Measurements from ENCODE around the gene TENT5C.

The TENT5C gene

DNA sequence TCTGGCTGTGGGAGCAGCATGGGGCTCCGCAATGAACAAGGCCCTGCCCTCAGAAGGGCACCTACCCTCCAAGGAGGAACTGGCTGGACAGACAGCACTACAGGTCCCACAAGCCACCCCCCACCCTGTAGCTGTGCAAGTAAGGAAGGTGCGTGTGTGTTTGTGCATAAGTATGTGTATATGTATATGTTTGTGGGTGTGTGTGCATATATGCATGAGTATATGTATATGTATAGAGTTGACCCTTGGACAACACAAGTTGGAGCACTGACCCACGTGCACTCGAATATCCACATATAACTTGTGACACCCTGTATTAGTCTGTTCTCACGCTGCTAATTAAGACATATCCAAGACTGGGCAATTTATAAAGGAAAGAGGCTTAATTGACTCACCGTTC is 22.6 kb upstream of the TENT5C start:
- H4K91ac ChIP-seq (ENCODE audit: low read depth, low read length, poor library complexity) = no peak overlapping the region
- WGBS, 2 donors (ENCODE audit: extremely low coverage in 2 of 2, insufficient read length in 2 of 2, insufficient replicate concordance in 1 of 2) = no CpG with 5 or more reads among the region's 6 CpGs

DNA sequence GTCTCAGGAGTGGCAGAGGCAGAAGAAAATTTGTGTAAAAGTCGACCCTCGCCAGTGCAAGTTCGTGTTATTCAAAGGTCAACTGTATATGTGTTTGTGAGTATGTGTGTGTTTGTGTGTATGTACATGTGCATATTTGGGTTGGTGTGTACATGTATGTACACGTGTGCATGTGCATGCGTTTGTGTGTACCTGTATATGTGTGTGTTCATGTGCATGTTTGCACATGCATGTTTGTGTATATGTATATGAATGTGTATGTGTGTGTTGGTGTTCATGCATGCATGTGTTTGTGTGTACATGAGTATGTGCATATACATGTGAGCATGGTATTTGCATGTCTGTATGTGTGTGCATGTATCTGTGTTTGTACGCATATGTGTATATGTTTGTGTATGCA is 21.7 kb upstream of the TENT5C start:
- no peak overlapping the region for H4K8ac ChIP-seq (ENCODE audit: low read depth, low read length)
- peaks cover 0 to 2% of the 10 kb centered on the region in 2 donors for H3K36me3 ChIP-seq (replicated peaks in 1 of 2; ENCODE audit: control insufficient read depth in 2 of 2, insufficient read depth in 2 of 2, low read length in 2 of 2)
- H3K4me1 ChIP-seq (ENCODE audit: control insufficient read depth in 2 of 2, insufficient read depth in 1 of 2, low read depth in 1 of 2, low read length in 2 of 2) = no peaks in the 10 kb centered on the region
- no peak overlapping the region for H3K27ac ChIP-seq (replicated peaks; ENCODE audit: low read length)
- no peak overlapping the region for H3K4me2 ChIP-seq (ENCODE audit: insufficient read depth, low read length, poor library complexity, severe bottlenecking)
- no peak overlapping the region for H3K14ac ChIP-seq (ENCODE audit: low read length)
- no peaks in the 10 kb centered on the region for H3K27me3 ChIP-seq (ENCODE audit: control insufficient read depth in 3 of 3, insufficient read depth in 3 of 3, low read depth in 1 of 3, low read length in 3 of 3)
- no peak overlapping the region for H2AK5ac ChIP-seq (ENCODE audit: low read depth, low read length)
- no peak overlapping the region for H2BK15ac ChIP-seq (ENCODE audit: low read length)
- H2BK12ac ChIP-seq (ENCODE audit: low read length) = no peak overlapping the region
- no peaks in the 10 kb centered on the region for H3K79me1 ChIP-seq (ENCODE audit: low read depth, low read length)
- no peak overlapping the region for H2BK120ac ChIP-seq (ENCODE audit: low read depth, low read length)
- no CpG with 5 or more reads among the region's 6 CpGs for WGBS, 2 donors (ENCODE audit: extremely low coverage in 2 of 2, insufficient read length in 2 of 2, insufficient replicate concordance in 1 of 2)
- no peak overlapping the region for H4K91ac ChIP-seq (ENCODE audit: low read depth, low read length, poor library complexity)
- no peak overlapping the region for H3K23ac ChIP-seq (ENCODE audit: low read depth, low read length, poor library complexity)
- no peak overlapping the region for H2BK5ac ChIP-seq (ENCODE audit: low read length)
- no peak overlapping the region for H3K4me3 ChIP-seq (ENCODE audit: low read length in 2 of 2)
- no peak overlapping the region for H3K18ac ChIP-seq (ENCODE audit: low read length)
- DNase-seq (ENCODE audit: low spot score) = no peak
- no peak overlapping the region for H2AFZ ChIP-seq (ENCODE audit: low read length)
- H3K9ac ChIP-seq (ENCODE audit: low read depth, low read length, poor library complexity) = no peak overlapping the region
- peaks cover 0 to 4% of the 10 kb centered on the region in 2 donors for H3K9me3 ChIP-seq (replicated peaks in 1 of 2; ENCODE audit: control insufficient read depth in 2 of 2, insufficient read depth in 1 of 2, low read depth in 1 of 2, low read length in 2 of 2)
- no peak overlapping the region for H3K4ac ChIP-seq (ENCODE audit: low read length)

More for the DNA sequence above, 22.6 kb upstream of the TENT5C start:
- no peak overlapping the region for H2BK120ac ChIP-seq (ENCODE audit: low read depth, low read length)
- H3K14ac ChIP-seq (ENCODE audit: low read length) = no peak overlapping the region
- no peaks in the 10 kb centered on the region for H3K4me1 ChIP-seq (ENCODE audit: control insufficient read depth in 2 of 2, insufficient read depth in 1 of 2, low read depth in 1 of 2, low read length in 2 of 2)
- H2AK5ac ChIP-seq (ENCODE audit: low read depth, low read length) = no peak overlapping the region
- no peak overlapping the region for H3K4me3 ChIP-seq (ENCODE audit: low read length in 2 of 2)
- H2BK15ac ChIP-seq (ENCODE audit: low read length) = no peak overlapping the region
- no peak overlapping the region for H3K23ac ChIP-seq (ENCODE audit: low read depth, low read length, poor library complexity)
- no peak for DNase-seq (ENCODE audit: low spot score)
- no peak overlapping the region for H2AFZ ChIP-seq (ENCODE audit: low read length)
- H3K79me1 ChIP-seq (ENCODE audit: low read depth, low read length) = no peaks in the 10 kb centered on the region
- no peaks in the 10 kb centered on the region for H3K27me3 ChIP-seq (ENCODE audit: control insufficient read depth in 3 of 3, insufficient read depth in 3 of 3, low read depth in 1 of 3, low read length in 3 of 3)
- H2BK12ac ChIP-seq (ENCODE audit: low read length) = no peak overlapping the region
- H4K8ac ChIP-seq (ENCODE audit: low read depth, low read length) = no peak overlapping the region
- H3K27ac ChIP-seq (replicated peaks; ENCODE audit: low read length) = no peak overlapping the region
- H3K4ac ChIP-seq (ENCODE audit: low read length) = no peak overlapping the region
- no peak overlapping the region for H3K9ac ChIP-seq (ENCODE audit: low read depth, low read length, poor library complexity)
- no peak overlapping the region for H2BK5ac ChIP-seq (ENCODE audit: low read length)
- H3K4me2 ChIP-seq (ENCODE audit: insufficient read depth, low read length, poor library complexity, severe bottlenecking) = no peak overlapping the region
- H3K18ac ChIP-seq (ENCODE audit: low read length) = no peak overlapping the region
- H3K36me3 ChIP-seq (replicated peaks in 1 of 2; ENCODE audit: control insufficient read depth in 2 of 2, insufficient read depth in 2 of 2, low read length in 2 of 2) = peaks cover 0 to 2% of the 10 kb centered on the region in 2 donors
- peaks cover 0 to 4% of the 10 kb centered on the region in 2 donors for H3K9me3 ChIP-seq (replicated peaks in 1 of 2; ENCODE audit: control insufficient read depth in 2 of 2, insufficient read depth in 1 of 2, low read depth in 1 of 2, low read length in 2 of 2)

DNA sequence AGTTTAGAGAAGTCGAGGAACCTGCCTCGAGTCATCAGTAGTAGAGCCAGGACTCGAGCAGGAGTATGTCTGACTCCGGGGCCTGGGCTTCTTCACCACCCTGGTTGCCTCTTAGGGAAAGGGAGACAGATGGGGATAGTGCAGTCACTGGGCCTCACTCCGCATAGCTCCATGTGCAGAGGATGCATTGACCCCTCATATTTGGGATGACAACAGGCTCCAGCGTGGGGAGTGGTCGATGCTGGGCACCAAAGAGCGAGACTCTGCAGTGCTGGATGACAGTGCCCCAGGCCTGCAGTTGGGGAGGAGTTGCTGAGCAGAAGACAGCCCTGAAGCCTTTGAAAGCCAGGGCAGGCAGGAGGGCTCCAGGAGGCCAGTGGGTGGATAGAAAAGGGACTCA is 20.8 kb upstream of the TENT5C start:
- H2BK15ac ChIP-seq (ENCODE audit: low read length) = no peak overlapping the region
- no peak overlapping the region for H2AK5ac ChIP-seq (ENCODE audit: low read depth, low read length)
- no peak overlapping the region for H3K23ac ChIP-seq (ENCODE audit: low read depth, low read length, poor library complexity)
- H3K18ac ChIP-seq (ENCODE audit: low read length) = no peak overlapping the region
- no peak overlapping the region for H4K91ac ChIP-seq (ENCODE audit: low read depth, low read length, poor library complexity)
- H2BK12ac ChIP-seq (ENCODE audit: low read length) = no peak overlapping the region
- DNase-seq (ENCODE audit: low spot score) = no peak
- no peak overlapping the region for H3K14ac ChIP-seq (ENCODE audit: low read length)
- no peaks in the 10 kb centered on the region for H3K27me3 ChIP-seq (ENCODE audit: control insufficient read depth in 3 of 3, insufficient read depth in 3 of 3, low read depth in 1 of 3, low read length in 3 of 3)
- H3K4ac ChIP-seq (ENCODE audit: low read length) = no peak overlapping the region
- no peak overlapping the region for H4K8ac ChIP-seq (ENCODE audit: low read depth, low read length)
- H3K9me3 ChIP-seq (replicated peaks in 1 of 2; ENCODE audit: control insufficient read depth in 2 of 2, insufficient read depth in 1 of 2, low read depth in 1 of 2, low read length in 2 of 2) = peaks cover 0 to 4% of the 10 kb centered on the region in 2 donors
- no peak overlapping the region for H2AFZ ChIP-seq (ENCODE audit: low read length)
- H3K79me1 ChIP-seq (ENCODE audit: low read depth, low read length) = no peaks in the 10 kb centered on the region
- H2BK5ac ChIP-seq (ENCODE audit: low read length) = no peak overlapping the region
- H3K4me1 ChIP-seq (ENCODE audit: control insufficient read depth in 2 of 2, insufficient read depth in 1 of 2, low read depth in 1 of 2, low read length in 2 of 2) = no peaks in the 10 kb centered on the region
- no peak overlapping the region for H3K9ac ChIP-seq (ENCODE audit: low read depth, low read length, poor library complexity)
- no peak overlapping the region for H2BK120ac ChIP-seq (ENCODE audit: low read depth, low read length)
- H3K4me2 ChIP-seq (ENCODE audit: insufficient read depth, low read length, poor library complexity, severe bottlenecking) = no peak overlapping the region
- no CpG with 5 or more reads among the region's 8 CpGs for WGBS, 2 donors (ENCODE audit: extremely low coverage in 2 of 2, insufficient read length in 2 of 2, insufficient replicate concordance in 1 of 2)
- no peak overlapping the region for H3K27ac ChIP-seq (replicated peaks; ENCODE audit: low read length)
- H3K4me3 ChIP-seq (ENCODE audit: low read length in 2 of 2) = no peak overlapping the region
- peaks cover 0 to 2% of the 10 kb centered on the region in 2 donors for H3K36me3 ChIP-seq (replicated peaks in 1 of 2; ENCODE audit: control insufficient read depth in 2 of 2, insufficient read depth in 2 of 2, low read length in 2 of 2)

DNA sequence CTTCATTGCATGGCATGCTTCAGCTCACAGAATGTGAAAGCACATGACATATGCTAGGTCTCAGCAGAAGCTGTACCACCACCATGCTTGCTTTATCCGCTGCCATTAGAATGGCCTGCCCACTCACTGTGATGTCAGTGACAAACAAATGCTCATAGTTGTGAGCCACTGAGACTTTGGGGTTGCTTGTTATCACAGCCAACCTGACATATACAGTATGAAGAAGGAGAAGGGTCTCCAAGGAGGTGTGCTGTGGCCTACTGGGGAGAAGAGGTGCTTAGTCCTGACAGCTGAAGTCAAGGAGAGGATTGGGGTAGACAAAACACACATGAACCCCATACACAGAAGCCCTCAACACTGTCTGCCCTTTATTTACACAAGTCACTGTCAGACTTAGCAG is 19.5 kb upstream of the TENT5C start:
- H2AFZ ChIP-seq (ENCODE audit: low read length) = no peak overlapping the region
- H3K36me3 ChIP-seq (replicated peaks in 1 of 2; ENCODE audit: control insufficient read depth in 2 of 2, insufficient read depth in 2 of 2, low read length in 2 of 2) = peaks cover 0 to 2% of the 10 kb centered on the region in 2 donors
- no peak overlapping the region for H2BK5ac ChIP-seq (ENCODE audit: low read length)
- no peaks in the 10 kb centered on the region for H3K4me1 ChIP-seq (ENCODE audit: control insufficient read depth in 2 of 2, insufficient read depth in 1 of 2, low read depth in 1 of 2, low read length in 2 of 2)
- no peaks in the 10 kb centered on the region for H3K79me1 ChIP-seq (ENCODE audit: low read depth, low read length)
- H3K27ac ChIP-seq (replicated peaks; ENCODE audit: low read length) = no peak overlapping the region
- no CpG with 5 or more reads among the region's 1 CpG for WGBS, 2 donors (ENCODE audit: extremely low coverage in 2 of 2, insufficient read length in 2 of 2, insufficient replicate concordance in 1 of 2)
- H4K91ac ChIP-seq (ENCODE audit: low read depth, low read length, poor library complexity) = no peak overlapping the region
- H3K18ac ChIP-seq (ENCODE audit: low read length) = no peak overlapping the region
- H3K9ac ChIP-seq (ENCODE audit: low read depth, low read length, poor library complexity) = no peak overlapping the region
- no peak for DNase-seq (ENCODE audit: low spot score)
- H3K9me3 ChIP-seq (replicated peaks in 1 of 2; ENCODE audit: control insufficient read depth in 2 of 2, insufficient read depth in 1 of 2, low read depth in 1 of 2, low read length in 2 of 2) = peaks cover 0 to 4% of the 10 kb centered on the region in 2 donors
- no peak overlapping the region for H3K4me3 ChIP-seq (ENCODE audit: low read length in 2 of 2)
- H3K4me2 ChIP-seq (ENCODE audit: insufficient read depth, low read length, poor library complexity, severe bottlenecking) = no peak overlapping the region
- no peak overlapping the region for H3K4ac ChIP-seq (ENCODE audit: low read length)
- no peaks in the 10 kb centered on the region for H3K27me3 ChIP-seq (ENCODE audit: control insufficient read depth in 3 of 3, insufficient read depth in 3 of 3, low read depth in 1 of 3, low read length in 3 of 3)
- no peak overlapping the region for H2BK12ac ChIP-seq (ENCODE audit: low read length)
- H3K14ac ChIP-seq (ENCODE audit: low read length) = no peak overlapping the region
- H2BK15ac ChIP-seq (ENCODE audit: low read length) = no peak overlapping the region
- no peak overlapping the region for H2AK5ac ChIP-seq (ENCODE audit: low read depth, low read length)
- H3K23ac ChIP-seq (ENCODE audit: low read depth, low read length, poor library complexity) = no peak overlapping the region
- H4K8ac ChIP-seq (ENCODE audit: low read depth, low read length) = no peak overlapping the region
- H2BK120ac ChIP-seq (ENCODE audit: low read depth, low read length) = no peak overlapping the region

Data from neuronal stem cell (in vitro differentiated cells).